ENCODE data around the gene TRMT44. TPM values are rescaled to one million over a fixed set of nuclear protein-coding genes. Genes with fewer than 3 reads are reported as not detected.

Gene TRMT44
- polyA plus RNA-seq, 1 donor (not counting 4 experiments of a cell fraction or from before 2014, with no cell fraction given), result 8.8 TPM

DNA sequence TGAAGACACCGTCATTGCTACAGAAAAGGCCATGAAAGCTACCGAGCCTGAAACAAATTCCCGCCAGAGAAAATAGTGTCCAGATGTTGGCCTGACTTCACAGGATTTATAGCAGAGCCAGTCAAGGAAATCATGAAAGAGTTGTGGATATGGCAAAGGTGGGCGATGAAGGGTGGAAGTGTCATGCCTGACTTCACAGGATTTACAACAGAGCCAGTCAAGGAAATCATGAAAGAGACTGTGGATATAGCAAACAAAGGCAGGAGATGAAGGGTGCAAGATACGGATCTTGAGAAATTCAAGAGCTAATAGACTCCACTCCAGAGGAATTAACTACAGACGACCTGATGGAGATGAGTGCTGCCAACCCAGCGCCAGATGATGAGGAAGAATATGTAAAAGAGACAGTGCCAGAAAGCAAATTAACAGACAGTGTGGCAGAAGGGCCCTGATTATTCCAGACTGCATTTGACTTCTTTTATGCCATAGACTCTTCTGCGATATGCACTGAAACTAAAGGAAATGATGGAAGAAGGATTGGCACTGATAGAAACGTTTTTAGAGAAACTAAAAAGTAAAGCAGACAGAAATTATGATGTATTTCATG is 17.2 kb downstream of the TRMT44 start:
- Histone ChIP-seq H3K27me3 (ENCODE audit: control insufficient read depth, extremely low read depth, insufficient read depth, low read length) (no peaks in the 10 kb centered on the region), H3K9me1 (ENCODE audit: control insufficient read depth, extremely low read depth, insufficient read depth, low read length) (no peaks in the 10 kb centered on the region), H3K4me1 (ENCODE audit: control insufficient read depth, extremely low read depth, insufficient read depth, low read length) (no peaks in the 10 kb centered on the region), H3K79me2 (ENCODE audit: control insufficient read depth, insufficient read depth, low read length) (no peaks in the 10 kb centered on the region), H3K9me3 (ENCODE audit: control insufficient read depth, low read depth, low read length) (no peaks in the 10 kb centered on the region), H3K36me3 (ENCODE audit: control insufficient read depth in 2 of 2, extremely low read depth in 1 of 2, insufficient read depth in 2 of 2, low read length in 2 of 2) (peaks cover 32 to 34% of the 10 kb centered on the region in 2 experiments), H4K20me1 (ENCODE audit: control insufficient read depth, extremely low read depth, insufficient read depth, low read length) (no peaks in the 10 kb centered on the region), H3K27ac (ENCODE audit: control insufficient read depth, insufficient read depth, low read length) (no peak overlapping the region), H3K4me3 (ENCODE audit: control insufficient read depth in 2 of 3, extremely low read depth in 1 of 3, insufficient read depth in 2 of 3, low read depth in 1 of 3, low read length in 3 of 3) (no peak overlapping the region), H3K4me2 (ENCODE audit: control insufficient read depth, extremely low read depth, insufficient read depth, low read depth, low read length) (no peak overlapping the region), H3K9ac (ENCODE audit: control insufficient read depth, extremely low read depth, insufficient read depth, low read length) (no peak overlapping the region), H2AFZ (ENCODE audit: control insufficient read depth, low read length) (no peak overlapping the region)
- no peak for FAIRE-seq
- no peak for DNase-seq (ENCODE audit: low read depth, low spot score)
- no peak for TF ChIP-seq CTCF (optimal IDR thresholded peaks at IDR 0.05 in 1 of 3, IDR thresholded peaks at IDR 0.05 in 1 of 3, conservative IDR thresholded peaks at IDR 0.05 in 1 of 3; ENCODE audit: extremely low read depth in 1 of 3, insufficient read depth in 2 of 3, low read length in 3 of 3)
- no peak for TF ChIP-seq EZH2 (IDR thresholded peaks at IDR 0.05; ENCODE audit: low read length)
- dilution Hi-C loops (cut with MboI; ENCODE audit: extremely low pct_ligation_motif_present, low sequenced_read_pairs), result no loop called here

- no peak overlapping the region for H3K9ac ChIP-seq (ENCODE audit: control insufficient read depth, extremely low read depth, insufficient read depth, low read length)
- no peaks in the 10 kb centered on the region for H3K4me1 ChIP-seq (ENCODE audit: control insufficient read depth, extremely low read depth, insufficient read depth, low read length)
- no peaks in the 10 kb centered on the region for H3K27me3 ChIP-seq (ENCODE audit: control insufficient read depth, extremely low read depth, insufficient read depth, low read length)
- peaks cover 22 to 30% of the 10 kb centered on the region in 2 experiments for H3K36me3 ChIP-seq (ENCODE audit: control insufficient read depth in 2 of 2, extremely low read depth in 1 of 2, insufficient read depth in 2 of 2, low read length in 2 of 2)
- dilution Hi-C loops (cut with MboI; ENCODE audit: extremely low pct_ligation_motif_present, low sequenced_read_pairs), result no loop called here
- H2AFZ ChIP-seq (ENCODE audit: control insufficient read depth, low read length), result no peak overlapping the region
- H4K20me1 ChIP-seq (ENCODE audit: control insufficient read depth, extremely low read depth, insufficient read depth, low read length), result no peaks in the 10 kb centered on the region
- no peak for TF ChIP-seq EZH2 (IDR thresholded peaks at IDR 0.05; ENCODE audit: low read length)
- TF ChIP-seq CTCF (optimal IDR thresholded peaks at IDR 0.05 in 1 of 3, IDR thresholded peaks at IDR 0.05 in 1 of 3, conservative IDR thresholded peaks at IDR 0.05 in 1 of 3; ENCODE audit: extremely low read depth in 1 of 3, insufficient read depth in 2 of 3, low read length in 3 of 3), result no peak
- no peak overlapping the region for H3K4me3 ChIP-seq (ENCODE audit: control insufficient read depth in 2 of 3, extremely low read depth in 1 of 3, insufficient read depth in 2 of 3, low read depth in 1 of 3, low read length in 3 of 3)
- H3K79me2 ChIP-seq (ENCODE audit: control insufficient read depth, insufficient read depth, low read length), result no peaks in the 10 kb centered on the region
- FAIRE-seq (no peak), DNase-seq (ENCODE audit: low read depth, low spot score) (no peak)
- no peaks in the 10 kb centered on the region for H3K9me3 ChIP-seq (ENCODE audit: control insufficient read depth, low read depth, low read length)
- no peaks in the 10 kb centered on the region for H3K9me1 ChIP-seq (ENCODE audit: control insufficient read depth, extremely low read depth, insufficient read depth, low read length)
- H3K27ac ChIP-seq (ENCODE audit: control insufficient read depth, insufficient read depth, low read length), result no peak overlapping the region
- no peak overlapping the region for H3K4me2 ChIP-seq (ENCODE audit: control insufficient read depth, extremely low read depth, insufficient read depth, low read depth, low read length)
Measured at GRCh38 chr4:8459867-8460445, 19.4 kb downstream of the TRMT44 start.
